SK-N-SH (cell line): ENCODE data around the gene SFSWAP. TPM values are rescaled to one million over a fixed set of nuclear protein-coding genes. Genes with fewer than 3 reads are reported as not detected.

ENCODE experiments used
- CTCF ChIA-PET: fragments of 300-600, 350-600 bp; formaldehyde crosslinking; extraction: SDS; loops from one replicate; lab custom pipeline; 2021; lab: Yijun Ruan, JAX
- POLR2A ChIA-PET: fragments of 350-600 bp; sonication (Branson Sonifier 250); formaldehyde crosslinking; extraction: SDS; loops from one replicate; lab custom pipeline; 2020; ENCODE audit warnings: antibody characterized with exemption, inconsistent platforms; lab: Yijun Ruan, JAX
- DNase-seq: peaks from one replicate; pipeline ENCODE4 v3.0.0; 2012
- H2AFZ ChIP-seq: fragments of 200-600 bp; sonication (generic); 2 replicates; pipeline ENCODE4 v1.8.1; 2016; ENCODE audit warnings: antibody characterized with exemption, mild to moderate bottlenecking, low read depth
- H3F3A ChIP-seq: fragments of 200-600 bp; sonication (generic); replicated peaks from 2 replicates; pipeline ENCODE3; 2016; ENCODE audit warnings: antibody characterized with exemption, mild to moderate bottlenecking; ENCODE audit not compliant: insufficient read depth
- H3K27ac ChIP-seq, 2 experiments: fragments of 200-500 bp in 1 of 2; fragments of 200-600 bp in 1 of 2; sonication (Bioruptor generic) in 1 of 2; sonication (generic), shearing (Covaris generic) in 1 of 2; 2 replicates each; pipeline versions ENCODE4 v1.5.1 to v1.6.1; 2014 to 2016; ENCODE audit warnings: low read depth in 2 of 2, inconsistent platforms in 1 of 2, low read length in 1 of 2, mild to moderate bottlenecking in 1 of 2, mixed read lengths in 1 of 2
- H3K27me3 ChIP-seq: fragments of 200-600 bp; sonication (generic), shearing (Covaris generic); 2 replicates; pipeline ENCODE4 v1.6.1; 2016; ENCODE audit warnings: mixed run types; ENCODE audit not compliant: insufficient read depth
- H3K36me3 ChIP-seq, 2 experiments: fragments of 200-500 bp in 1 of 2; fragments of 200-600 bp in 1 of 2; sonication (Bioruptor generic) in 1 of 2; sonication (generic) in 1 of 2; replicated peaks in 1 of 2; 2 replicates each; pipeline versions ENCODE3 to v1.5.1; 2014 to 2016; ENCODE audit warnings: low read length in 1 of 2, mild to moderate bottlenecking in 1 of 2; ENCODE audit not compliant: insufficient read depth in 2 of 2, control insufficient read depth in 1 of 2
- H3K4me1 ChIP-seq, 2 experiments: fragments of 200-500 bp in 1 of 2; fragments of 200-600 bp in 1 of 2; sonication (Bioruptor generic) in 1 of 2; sonication (generic), shearing (Covaris generic) in 1 of 2; 2 replicates each; pipeline versions ENCODE4 v1.5.1 to v1.6.1; 2014 to 2016; ENCODE audit warnings: low read depth in 1 of 2, low read length in 1 of 2, mixed run types in 1 of 2; ENCODE audit not compliant: insufficient read depth in 2 of 2, control insufficient read depth in 1 of 2
- H3K4me2 ChIP-seq: fragments of 200-600 bp; sonication (generic), shearing (Covaris generic); 2 replicates; pipeline ENCODE4 v1.6.1; 2017; ENCODE audit warnings: mixed run types
- H3K4me3 ChIP-seq, 2 experiments: fragments of 200-500 bp in 1 of 2; fragments of 200-600 bp in 1 of 2; sonication (Bioruptor generic) in 1 of 2; sonication (generic), shearing (Covaris generic) in 1 of 2; 2 replicates each; pipeline versions ENCODE4 v1.5.1 to v1.8.1; 2014 to 2016; ENCODE audit warnings: low read depth in 2 of 2, inconsistent platforms in 1 of 2, low read length in 1 of 2, mild to moderate bottlenecking in 1 of 2, mixed read lengths in 1 of 2, moderate library complexity in 1 of 2
- H3K79me2 ChIP-seq: fragments of 200-600 bp; sonication (generic); 2 replicates; pipeline ENCODE4 v1.8.1; 2017; ENCODE audit warnings: mild to moderate bottlenecking; ENCODE audit not compliant: insufficient read depth
- H3K9ac ChIP-seq: fragments of 200-600 bp; sonication (generic); 2 replicates; pipeline ENCODE4 v1.6.1; 2017; ENCODE audit warnings: mixed run types
- H3K9me2 ChIP-seq: fragments of 200-600 bp; sonication (generic); 2 replicates; pipeline ENCODE4 v1.6.1; 2017; ENCODE audit warnings: mixed run types
- H3K9me3 ChIP-seq: fragments of 200-600 bp; sonication (generic); 2 replicates; pipeline ENCODE4 v1.6.1; 2017; ENCODE audit warnings: mixed run types, mild to moderate bottlenecking, moderate library complexity
- H4K20me1 ChIP-seq: fragments of 200-600 bp; sonication (generic); 2 replicates; pipeline ENCODE4 v1.6.1; 2017; ENCODE audit warnings: mild to moderate bottlenecking, mixed run types; ENCODE audit not compliant: insufficient read depth
- CHD2 ChIP-seq: fragments of 150-350 bp; IDR thresholded peaks from 2 replicates; pipeline ENCODE4 v1.6.1; 2018; ENCODE audit warnings: low read length; ENCODE audit not compliant: partially characterized antibody
- ELF1 ChIP-seq: IDR thresholded peaks from 2 replicates; pipeline ENCODE4 v1.4.0; 2012
- FOXJ3 ChIP-seq: sonication (generic); formaldehyde crosslinking; IDR thresholded peaks from 2 replicates; pipeline ENCODE4 v1.5.1; 2020; ENCODE audit warnings: mild to moderate bottlenecking, missing genetic modification reagents
- GABPA ChIP-seq: IDR thresholded peaks from 2 replicates; pipeline ENCODE4 v1.4.0; 2012; ENCODE audit warnings: low read depth, mild to moderate bottlenecking
- GATA2 ChIP-seq: sonication (generic); formaldehyde crosslinking; IDR thresholded peaks from 2 replicates; pipeline ENCODE4 v1.5.0; 2020; ENCODE audit warnings: mild to moderate bottlenecking, missing genetic modification reagents
- MXI1 ChIP-seq: IDR thresholded peaks from 2 replicates; pipeline ENCODE4 v1.6.1; 2012; ENCODE audit warnings: mild to moderate bottlenecking, low read depth, low read length, improper control_type of control experiment
- NFIC ChIP-seq: IDR thresholded peaks from 2 replicates; pipeline ENCODE4 v1.4.0; 2012; ENCODE audit warnings: borderline replicate concordance
- NRF1 ChIP-seq: IDR thresholded peaks from 2 replicates; pipeline ENCODE4 v1.6.1; 2012; ENCODE audit warnings: low read depth, mild to moderate bottlenecking, low read length
- POLR2AphosphoS5 ChIP-seq: IDR thresholded peaks from 2 replicates; pipeline ENCODE4 v1.6.1; 2012; ENCODE audit warnings: low read depth, low read length
- RFX5 ChIP-seq: IDR thresholded peaks from 2 replicates; pipeline ENCODE4 v1.6.1; 2012; ENCODE audit warnings: mild to moderate bottlenecking, improper control_type of control experiment, low read length
- RXRA ChIP-seq: IDR thresholded peaks from 2 replicates; pipeline ENCODE4 v1.4.0; 2012; ENCODE audit warnings: low read depth, mild to moderate bottlenecking, borderline replicate concordance
- TAF1 ChIP-seq: IDR thresholded peaks from 2 replicates; pipeline ENCODE4 v1.6.1; 2012; ENCODE audit warnings: low read depth, mild to moderate bottlenecking, low read length, moderate library complexity, borderline replicate concordance
- YY1 ChIP-seq: IDR thresholded peaks from 2 replicates; pipeline ENCODE4 v1.4.0; 2012; ENCODE audit warnings: low read depth, mild to moderate bottlenecking
- WGBS: methylation state at CpG from one replicate; pipeline ENCODE4 v1.1.6; 2017; ENCODE audit warnings: low lambda C conversion rate; 5-methylcytosine and 5-hydroxymethylcytosine counted together
- polyA plus RNA-seq, 3 experiments: library from polyadenylated mRNA; depleted of rRNA; stranded (reverse); fragments of >200 nt; gene quantifications; 2 replicates each; pipeline ENCODE4 v1.2.3, GENCODE V29; 2012
- TF ChIP-seq, protein P1 (sequence below): fragments of 200-600 bp; sonication (generic); IDR thresholded peaks from 2 replicates; pipeline ENCODE4 v1.6.1; 2017; ENCODE audit warnings: antibody characterized with exemption, mild to moderate bottlenecking, moderate library complexity
- TF ChIP-seq, protein P2 (sequence below): IDR thresholded peaks from 2 replicates; pipeline ENCODE4 v1.4.0; 2012; ENCODE audit warnings: low read depth, borderline replicate concordance
- TF ChIP-seq, protein P3 (sequence below): IDR thresholded peaks from 2 replicates; pipeline ENCODE4 v1.4.0; 2012; ENCODE audit warnings: low read depth, borderline replicate concordance
- TF ChIP-seq, protein P4 (sequence below): IDR thresholded peaks from 2 replicates; pipeline ENCODE4; 2012
- TF ChIP-seq, protein P5 (sequence below): IDR thresholded peaks from 2 replicates; pipeline ENCODE4 v1.6.1; 2012; ENCODE audit warnings: mild to moderate bottlenecking, low read depth, low read length, moderate library complexity

The SFSWAP gene
- polyA plus RNA-seq, 1 of the 3 experiments (the other 2 are of a cell fraction): 27.9 TPM

DNA sequence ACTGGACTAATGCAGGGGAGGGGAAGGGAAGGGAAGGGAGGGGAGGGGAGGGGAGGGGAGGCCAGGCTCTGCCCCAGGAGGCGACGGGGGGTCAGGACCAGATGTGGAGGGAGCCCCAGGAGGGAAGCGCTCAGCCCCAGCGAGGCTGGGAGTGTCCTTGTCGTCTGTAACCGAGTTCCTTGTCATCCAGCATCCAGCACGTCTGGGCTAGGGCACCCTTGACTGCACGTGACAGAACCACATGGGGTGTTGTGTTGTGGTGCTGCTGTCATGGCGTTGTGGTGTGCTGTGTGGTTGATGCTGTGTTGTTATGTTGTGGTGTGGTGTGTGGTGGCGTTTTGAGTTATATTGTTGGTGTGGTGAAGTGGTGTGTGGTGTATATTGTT lies 28.4 kb upstream of the SFSWAP start:
- Histone ChIP-seq H3F3A (no peaks in the 10 kb centered on the region), H4K20me1 (no peaks in the 10 kb centered on the region), H2AFZ (no peak overlapping the region), H3K4me3 (no peak overlapping the region), H3K36me3 (no peaks in the 10 kb centered on the region), H3K27me3 (no peaks in the 10 kb centered on the region), H3K9me3 (no peaks in the 10 kb centered on the region), H3K27ac (no peak overlapping the region), H3K4me1 (no peaks in the 10 kb centered on the region; a peak in 1 of 4 replicates), H3K9me2 (no peaks in the 10 kb centered on the region)
- no peak for DNase-seq
- TF ChIP-seq TAF1 (no peak), ELF1 (no peak), NFIC (no peak), NRF1 (no peak), CHD2 (no peak), GABPA (no peak), YY1 (no peak), GATA2 (CRISPR knock-in tag) (no peak)
- TF ChIP-seq, protein P1, sequence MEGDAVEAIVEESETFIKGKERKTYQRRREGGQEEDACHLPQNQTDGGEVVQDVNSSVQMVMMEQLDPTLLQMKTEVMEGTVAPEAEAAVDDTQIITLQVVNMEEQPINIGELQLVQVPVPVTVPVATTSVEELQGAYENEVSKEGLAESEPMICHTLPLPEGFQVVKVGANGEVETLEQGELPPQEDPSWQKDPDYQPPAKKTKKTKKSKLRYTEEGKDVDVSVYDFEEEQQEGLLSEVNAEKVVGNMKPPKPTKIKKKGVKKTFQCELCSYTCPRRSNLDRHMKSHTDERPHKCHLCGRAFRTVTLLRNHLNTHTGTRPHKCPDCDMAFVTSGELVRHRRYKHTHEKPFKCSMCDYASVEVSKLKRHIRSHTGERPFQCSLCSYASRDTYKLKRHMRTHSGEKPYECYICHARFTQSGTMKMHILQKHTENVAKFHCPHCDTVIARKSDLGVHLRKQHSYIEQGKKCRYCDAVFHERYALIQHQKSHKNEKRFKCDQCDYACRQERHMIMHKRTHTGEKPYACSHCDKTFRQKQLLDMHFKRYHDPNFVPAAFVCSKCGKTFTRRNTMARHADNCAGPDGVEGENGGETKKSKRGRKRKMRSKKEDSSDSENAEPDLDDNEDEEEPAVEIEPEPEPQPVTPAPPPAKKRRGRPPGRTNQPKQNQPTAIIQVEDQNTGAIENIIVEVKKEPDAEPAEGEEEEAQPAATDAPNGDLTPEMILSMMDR: no peak
- TF ChIP-seq, all 33 proteins: peak for 0
- ChIA-PET POLR2A (no interaction called here), CTCF (no interaction called here)
- no peaks in the 10 kb centered on the region for H3K79me2 ChIP-seq
- no peak overlapping the region for H3K4me2 ChIP-seq
- H3K9ac ChIP-seq: no peak overlapping the region
- WGBS: 35% methylated on average over 4 of the region's 10 CpGs

DNA sequence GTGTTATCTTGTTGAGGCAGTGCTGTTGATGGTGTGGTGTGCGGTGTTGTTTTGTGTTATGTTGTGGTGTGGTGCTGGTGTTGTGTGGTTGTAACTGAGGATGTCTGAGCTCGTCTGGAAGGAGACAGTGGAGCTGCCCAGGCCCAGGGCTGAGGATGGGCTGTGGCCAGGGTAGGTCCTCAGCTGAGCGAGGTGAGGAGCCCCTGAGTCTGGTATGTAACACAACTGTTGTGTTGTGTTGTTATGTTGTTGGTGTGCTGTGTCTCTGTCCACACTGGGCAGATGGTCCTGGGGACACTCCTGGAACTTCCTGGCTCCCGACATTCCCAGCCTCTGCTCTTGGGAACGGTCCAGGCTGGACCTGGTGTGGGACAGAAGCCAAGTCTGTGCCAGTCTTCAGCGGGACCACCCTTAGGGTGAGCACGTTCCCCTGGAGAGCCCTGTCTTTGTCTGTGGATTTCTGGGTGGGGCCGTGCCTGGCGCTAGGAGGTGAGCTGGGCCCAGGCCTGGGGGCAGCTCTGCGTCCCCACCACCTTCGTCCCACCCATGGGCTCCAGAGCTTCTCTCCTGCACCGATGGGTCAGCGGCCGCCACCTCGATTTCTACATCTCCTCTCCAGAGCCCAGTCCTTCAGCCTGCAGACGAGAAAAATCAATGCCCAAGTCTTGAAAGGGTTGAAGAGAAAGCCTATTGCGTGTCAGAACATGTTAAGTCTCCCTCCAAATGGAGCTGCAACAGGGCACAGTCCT lies 27.4 kb upstream of the SFSWAP start:
- Histone ChIP-seq H3K4me3 (no peak overlapping the region), H3K36me3 (no peaks in the 10 kb centered on the region), H3K27me3 (no peaks in the 10 kb centered on the region), H3K9me2 (no peaks in the 10 kb centered on the region), H3K9me3 (no peaks in the 10 kb centered on the region), H4K20me1 (no peaks in the 10 kb centered on the region), H2AFZ (no peak overlapping the region), H3K4me2 (no peak overlapping the region), H3K4me1 (no peaks in the 10 kb centered on the region; a peak in 1 of 4 replicates), H3K9ac (no peak overlapping the region), H3F3A (no peaks in the 10 kb centered on the region), H3K27ac (no peak overlapping the region), H3K79me2 (no peaks in the 10 kb centered on the region)
- whole genome bisulfite sequencing: 69% methylated on average over 14 of the region's 17 CpGs
- POLR2A ChIA-PET: no interaction called here
- DNase-seq: no peak
- CTCF ChIA-PET: no interaction called here
- TF ChIP-seq CHD2: no peak
- no peak for TF ChIP-seq RFX5
- no peak for TF ChIP-seq NFIC
- no peak for TF ChIP-seq FOXJ3
- TF ChIP-seq NRF1: no peak
- TF ChIP-seq POLR2AphosphoS5: no peak
- TF ChIP-seq, protein P2, sequence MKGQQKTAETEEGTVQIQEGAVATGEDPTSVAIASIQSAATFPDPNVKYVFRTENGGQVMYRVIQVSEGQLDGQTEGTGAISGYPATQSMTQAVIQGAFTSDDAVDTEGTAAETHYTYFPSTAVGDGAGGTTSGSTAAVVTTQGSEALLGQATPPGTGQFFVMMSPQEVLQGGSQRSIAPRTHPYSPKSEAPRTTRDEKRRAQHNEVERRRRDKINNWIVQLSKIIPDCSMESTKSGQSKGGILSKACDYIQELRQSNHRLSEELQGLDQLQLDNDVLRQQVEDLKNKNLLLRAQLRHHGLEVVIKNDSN: no peak
- no peak for TF ChIP-seq GABPA
- no peak for TF ChIP-seq MXI1
- no peak for TF ChIP-seq YY1
- TF ChIP-seq, protein P3, sequence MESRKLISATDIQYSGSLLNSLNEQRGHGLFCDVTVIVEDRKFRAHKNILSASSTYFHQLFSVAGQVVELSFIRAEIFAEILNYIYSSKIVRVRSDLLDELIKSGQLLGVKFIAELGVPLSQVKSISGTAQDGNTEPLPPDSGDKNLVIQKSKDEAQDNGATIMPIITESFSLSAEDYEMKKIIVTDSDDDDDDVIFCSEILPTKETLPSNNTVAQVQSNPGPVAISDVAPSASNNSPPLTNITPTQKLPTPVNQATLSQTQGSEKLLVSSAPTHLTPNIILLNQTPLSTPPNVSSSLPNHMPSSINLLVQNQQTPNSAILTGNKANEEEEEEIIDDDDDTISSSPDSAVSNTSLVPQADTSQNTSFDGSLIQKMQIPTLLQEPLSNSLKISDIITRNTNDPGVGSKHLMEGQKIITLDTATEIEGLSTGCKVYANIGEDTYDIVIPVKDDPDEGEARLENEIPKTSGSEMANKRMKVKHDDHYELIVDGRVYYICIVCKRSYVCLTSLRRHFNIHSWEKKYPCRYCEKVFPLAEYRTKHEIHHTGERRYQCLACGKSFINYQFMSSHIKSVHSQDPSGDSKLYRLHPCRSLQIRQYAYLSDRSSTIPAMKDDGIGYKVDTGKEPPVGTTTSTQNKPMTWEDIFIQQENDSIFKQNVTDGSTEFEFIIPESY: no peak
- TF ChIP-seq, protein P4, sequence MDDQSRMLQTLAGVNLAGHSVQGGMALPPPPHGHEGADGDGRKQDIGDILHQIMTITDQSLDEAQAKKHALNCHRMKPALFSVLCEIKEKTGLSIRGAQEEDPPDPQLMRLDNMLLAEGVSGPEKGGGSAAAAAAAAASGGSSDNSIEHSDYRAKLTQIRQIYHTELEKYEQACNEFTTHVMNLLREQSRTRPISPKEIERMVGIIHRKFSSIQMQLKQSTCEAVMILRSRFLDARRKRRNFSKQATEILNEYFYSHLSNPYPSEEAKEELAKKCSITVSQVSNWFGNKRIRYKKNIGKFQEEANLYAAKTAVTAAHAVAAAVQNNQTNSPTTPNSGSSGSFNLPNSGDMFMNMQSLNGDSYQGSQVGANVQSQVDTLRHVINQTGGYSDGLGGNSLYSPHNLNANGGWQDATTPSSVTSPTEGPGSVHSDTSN: no peak
- TF ChIP-seq, protein P5, sequence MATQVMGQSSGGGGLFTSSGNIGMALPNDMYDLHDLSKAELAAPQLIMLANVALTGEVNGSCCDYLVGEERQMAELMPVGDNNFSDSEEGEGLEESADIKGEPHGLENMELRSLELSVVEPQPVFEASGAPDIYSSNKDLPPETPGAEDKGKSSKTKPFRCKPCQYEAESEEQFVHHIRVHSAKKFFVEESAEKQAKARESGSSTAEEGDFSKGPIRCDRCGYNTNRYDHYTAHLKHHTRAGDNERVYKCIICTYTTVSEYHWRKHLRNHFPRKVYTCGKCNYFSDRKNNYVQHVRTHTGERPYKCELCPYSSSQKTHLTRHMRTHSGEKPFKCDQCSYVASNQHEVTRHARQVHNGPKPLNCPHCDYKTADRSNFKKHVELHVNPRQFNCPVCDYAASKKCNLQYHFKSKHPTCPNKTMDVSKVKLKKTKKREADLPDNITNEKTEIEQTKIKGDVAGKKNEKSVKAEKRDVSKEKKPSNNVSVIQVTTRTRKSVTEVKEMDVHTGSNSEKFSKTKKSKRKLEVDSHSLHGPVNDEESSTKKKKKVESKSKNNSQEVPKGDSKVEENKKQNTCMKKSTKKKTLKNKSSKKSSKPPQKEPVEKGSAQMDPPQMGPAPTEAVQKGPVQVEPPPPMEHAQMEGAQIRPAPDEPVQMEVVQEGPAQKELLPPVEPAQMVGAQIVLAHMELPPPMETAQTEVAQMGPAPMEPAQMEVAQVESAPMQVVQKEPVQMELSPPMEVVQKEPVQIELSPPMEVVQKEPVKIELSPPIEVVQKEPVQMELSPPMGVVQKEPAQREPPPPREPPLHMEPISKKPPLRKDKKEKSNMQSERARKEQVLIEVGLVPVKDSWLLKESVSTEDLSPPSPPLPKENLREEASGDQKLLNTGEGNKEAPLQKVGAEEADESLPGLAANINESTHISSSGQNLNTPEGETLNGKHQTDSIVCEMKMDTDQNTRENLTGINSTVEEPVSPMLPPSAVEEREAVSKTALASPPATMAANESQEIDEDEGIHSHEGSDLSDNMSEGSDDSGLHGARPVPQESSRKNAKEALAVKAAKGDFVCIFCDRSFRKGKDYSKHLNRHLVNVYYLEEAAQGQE: no peak
- no peak for TF ChIP-seq RXRA
- no peak for TF ChIP-seq ELF1
